WI38 (cell line): ENCODE data around the gene VEGFA.
A peak's percentile ranks its signal among the peaks of the same experiment; 100 is the strongest.

Experiments
- H3K4me3 ChIP-seq: 2 replicates; pipeline ENCODE4 v1.5.1; 2011; ENCODE audit warnings: low read depth, mild to moderate bottlenecking, control low read depth, low read length
- CTCF ChIP-seq: IDR thresholded peaks from 2 replicates; pipeline ENCODE4 v1.5.1; 2012; ENCODE audit warnings: low read depth, mild to moderate bottlenecking, control low read depth, low read length

The VEGFA gene

GRCh38 chr6:43769526-43770371 is at the start of gene VEGFA:
VEGFA (plus strand) TSS chr6:43770211.
- peak; percentile 96 for TF ChIP-seq CTCF
- H3K4me3 ChIP-seq, result peak within 1 kb of the TSS; percentile 97

DNA sequence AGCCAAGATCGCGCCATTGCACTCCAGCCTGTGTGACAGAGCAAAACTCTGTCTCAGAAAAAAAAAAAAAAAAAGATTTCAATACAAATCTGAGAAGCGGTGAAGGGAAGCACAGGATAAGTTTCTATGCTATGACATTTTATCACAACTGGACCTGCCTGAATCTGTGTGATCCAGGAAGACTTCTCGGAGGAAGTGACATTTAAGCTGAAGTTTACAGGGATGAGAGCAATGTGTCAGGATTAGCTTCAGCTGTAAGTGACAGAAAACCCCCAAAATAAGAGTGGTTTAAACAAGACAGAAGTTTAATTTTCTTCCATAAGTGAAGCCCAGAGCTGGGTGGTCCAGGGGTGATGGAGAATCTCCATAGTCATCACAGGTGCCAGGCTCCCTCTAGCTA is 49.0 kb upstream of the VEGFA start:
- no peak for TF ChIP-seq CTCF
- H3K4me3 ChIP-seq, result no peak overlapping the region

DNA sequence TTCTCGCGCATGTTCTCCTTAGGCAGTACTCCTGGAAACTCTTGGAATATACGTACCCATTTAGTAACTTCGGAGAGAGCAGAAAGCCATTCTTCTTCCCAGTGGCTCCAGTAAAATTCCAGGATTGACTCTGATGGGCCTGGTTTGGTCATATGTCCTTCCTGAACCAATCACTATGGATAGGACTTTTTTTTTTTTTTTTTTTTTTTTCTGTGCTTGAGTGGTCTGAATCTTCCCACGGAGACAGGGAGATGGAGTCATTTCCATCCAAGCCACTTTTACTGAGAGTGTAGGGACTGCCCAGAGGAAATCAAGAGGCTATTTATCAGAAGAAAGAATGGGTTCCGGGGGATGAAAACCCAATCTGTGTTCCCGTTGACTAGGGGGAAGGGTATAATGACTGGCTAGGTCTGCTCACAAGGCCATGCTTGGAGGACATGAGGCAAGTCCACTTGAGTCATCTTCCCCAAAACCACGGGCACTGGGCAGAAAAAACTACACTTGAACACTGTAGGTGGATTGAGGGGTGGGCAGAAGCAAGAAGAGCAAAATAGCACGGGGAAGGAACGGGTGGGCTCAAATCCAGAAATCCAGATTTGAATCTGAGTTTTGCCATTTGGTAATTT is 47.0 kb upstream of the VEGFA start:
- TF ChIP-seq CTCF, result no peak
- no peak overlapping the region for H3K4me3 ChIP-seq

- peak; percentile 53 for TF ChIP-seq CTCF
- H3K4me3 ChIP-seq, result no peak overlapping the region
Observed at GRCh38 chr6:43723737-43724295, 46.2 kb upstream of the VEGFA start.

DNA sequence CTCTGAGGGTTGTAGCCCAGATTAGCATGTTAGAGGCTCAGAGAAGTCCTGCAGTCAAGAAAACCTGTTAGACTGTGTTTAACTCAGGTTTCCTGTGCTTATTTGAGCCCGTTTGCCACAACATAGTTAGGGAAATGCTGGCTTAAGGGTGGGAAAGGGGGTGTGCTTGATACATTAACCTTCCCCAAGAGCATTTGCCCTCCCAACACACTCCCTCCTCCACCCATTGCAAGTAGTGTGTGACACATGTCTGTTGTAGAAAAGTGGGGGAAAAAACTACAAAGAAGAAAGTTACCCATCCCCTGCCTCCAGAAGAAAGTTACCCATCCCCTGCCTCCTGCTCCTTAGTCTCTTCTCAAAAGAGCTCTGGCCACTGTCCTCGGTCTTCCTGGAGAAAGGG is 45.7 kb upstream of the VEGFA start:
- no peak overlapping the region for H3K4me3 ChIP-seq
- no peak for TF ChIP-seq CTCF

DNA sequence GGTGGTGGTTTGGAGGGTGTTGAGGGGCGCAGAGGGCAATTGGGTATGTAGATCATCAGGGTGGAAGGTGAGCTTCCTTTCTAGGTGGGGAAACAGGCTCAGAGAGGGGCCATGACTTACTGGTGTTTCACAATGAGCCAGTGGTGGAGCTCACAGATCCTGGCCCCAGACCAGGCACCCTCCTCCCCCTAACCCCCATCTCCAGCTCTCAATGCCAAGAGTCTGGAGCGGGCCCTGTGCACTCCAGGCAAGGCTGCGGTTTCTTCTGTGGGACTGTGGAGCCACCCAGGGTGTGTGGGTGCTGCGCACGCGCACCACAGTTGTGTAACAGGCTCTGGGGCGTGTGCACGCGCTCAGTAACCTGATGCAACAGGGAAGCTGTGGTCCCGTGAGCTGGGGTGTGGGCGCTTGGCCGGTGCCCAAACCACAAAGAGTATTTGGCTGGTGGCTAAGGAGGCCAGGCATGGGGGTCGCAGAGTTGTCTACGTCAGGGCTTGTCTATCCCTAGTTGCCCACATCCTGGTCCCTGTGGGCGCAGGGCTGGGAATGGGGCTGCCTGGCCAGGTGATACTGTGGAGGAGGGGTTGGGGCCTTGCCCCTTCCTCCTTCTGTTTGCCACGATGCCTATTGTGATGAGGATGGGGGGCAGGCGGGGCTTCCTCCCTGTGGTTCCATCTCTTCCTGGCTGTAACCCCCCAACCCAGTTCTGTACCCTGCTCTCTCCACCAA is 44.9 kb upstream of the VEGFA start:
- no peak overlapping the region for H3K4me3 ChIP-seq

More for the DNA sequence above, 44.9 kb upstream of the VEGFA start:
- TF ChIP-seq CTCF, result no peak
